CD4-positive, alpha-beta T cell (primary cell): Measurements from ENCODE around the gene TOR1A. TPM values are rescaled to one million over a fixed set of nuclear protein-coding genes. Genes with fewer than 3 reads are reported as not detected.

Source experiments
- ATAC-seq: fragments of 200-7000 bp; cut with Tn5 transposase; one replicate; pipeline ENCODE4 v1.10.0; 2022; ENCODE audit warnings: mild to moderate bottlenecking; ENCODE audit not compliant: poor library complexity
- CTCF ChIA-PET: fragments of 350-600 bp; sonication (Branson Sonifier 250); formaldehyde crosslinking; loops from one replicate; lab custom pipeline; 2021; ENCODE audit warnings: antibody characterized with exemption, inconsistent platforms; lab: Charles Lee
- POLR2A ChIA-PET: fragments of 350-600 bp; sonication (Branson Sonifier 250); formaldehyde crosslinking; loops from one replicate; lab custom pipeline; 2021; ENCODE audit warnings: antibody characterized with exemption, inconsistent platforms; lab: Charles Lee
- DNase-seq, 14 experiments: peaks; one replicate each; pipeline ENCODE4 v3.0.0-alpha.2; 2013 to 2020; ENCODE audit warnings: mixed read lengths in 2 of 14
- H3K27ac ChIP-seq, 2 donors: one replicate each; pipeline versions ENCODE4 v1.5.1 to v1.7.0; 2013; ENCODE audit warnings: low read length in 2 of 2, low read depth in 1 of 2, mild to moderate bottlenecking in 1 of 2
- H3K27me3 ChIP-seq, 2 experiments: 1 replicate in 1 of 2; 2 replicates in 1 of 2; pipeline versions ENCODE4 v1.6.1 to v1.7.0; 2013; ENCODE audit warnings: low read length in 2 of 2, control low read depth in 1 of 2, mild to moderate bottlenecking in 1 of 2, moderate library complexity in 1 of 2; ENCODE audit not compliant: insufficient read depth in 2 of 2, control insufficient read depth in 1 of 2
- H3K36me3 ChIP-seq: one replicate; pipeline ENCODE4 v1.6.1; 2013; ENCODE audit warnings: low read length, control low read depth; ENCODE audit not compliant: insufficient read depth
- H3K4me1 ChIP-seq: one replicate; pipeline ENCODE4 v1.6.1; 2013; ENCODE audit warnings: low read length, control low read depth; ENCODE audit not compliant: insufficient read depth
- H3K4me3 ChIP-seq: one replicate; pipeline ENCODE4 v1.5.1; 2013; ENCODE audit warnings: mild to moderate bottlenecking, low read length, moderate library complexity
- H3K9me3 ChIP-seq, 2 experiments: 1 replicate in 1 of 2; 2 replicates in 1 of 2; pipeline versions ENCODE4 v1.6.1 to v1.7.0; 2013; ENCODE audit warnings: low read length in 2 of 2, mild to moderate bottlenecking in 2 of 2, control low read depth in 1 of 2, moderate library complexity in 1 of 2; ENCODE audit not compliant: control insufficient read depth in 1 of 2, insufficient read depth in 1 of 2
- H3K27ac Mint-ChIP-seq: one replicate; pipeline ENCODE4 v1.8.0; 2020; ENCODE audit warnings: mixed read lengths
- H3K27me3 Mint-ChIP-seq: one replicate; pipeline ENCODE4 v1.8.0; 2021; ENCODE audit warnings: mixed read lengths
- H3K36me3 Mint-ChIP-seq: one replicate; pipeline ENCODE4 v1.8.0; 2021; ENCODE audit warnings: low read depth, mixed read lengths
- H3K4me1 Mint-ChIP-seq: one replicate; pipeline ENCODE4 v1.8.0; 2021; ENCODE audit warnings: low read depth, mixed read lengths
- H3K4me3 Mint-ChIP-seq: one replicate; pipeline ENCODE4 v1.8.0; 2020; ENCODE audit warnings: mild to moderate bottlenecking, mixed read lengths
- H3K9me3 Mint-ChIP-seq: one replicate; pipeline ENCODE4 v1.8.0; 2020; ENCODE audit warnings: mixed read lengths
- CTCF ChIP-seq: fragments of 200-600 bp; IDR thresholded peaks from one replicate; pipeline ENCODE4 v1.8.0; 2022; ENCODE audit warnings: antibody characterized with exemption, mild to moderate bottlenecking
- intact Hi-C, 2 experiments: fragments of 100-400 bp; cut with DNase I in 1 of 2; cut with micrococcal nuclease in 1 of 2; formaldehyde crosslinking; loops; one replicate each; pipeline versions ENCODE4 v1.15.1 to v1.9.0; 2023 to 2025; cut with DNase I, micrococcal nuclease
- total RNA-seq, 174 experiments: library from RNA in 2 of 174; stranded (reverse) in 2 of 174; gene quantifications; one replicate each; pipeline ENCODE4 v1.2.3 and lab custom pipeline; 2021 to 2026

The TOR1A gene
- total RNA-seq, 2 experiments from 2014 or later = 12.6 to 13.9 TPM

GRCh38 chr9:129866394-129867135 lies 42.6 kb upstream of the TOR1A start:
- Mint-ChIP-seq H3K27ac (peak overlapping the region; percentile 86), H3K36me3 (peaks cover 62% of the 10 kb centered on the region), H3K27me3 (no peaks in the 10 kb centered on the region), H3K4me3 (peak overlapping the region; percentile 63), H3K9me3 (no peaks in the 10 kb centered on the region), H3K4me1 (peaks cover 81% of the 10 kb centered on the region)
- ATAC-seq (peak; percentile 38), DNase-seq (peak in 12 of 14 experiments; percentile 34 to 88 (median 48))
- intact Hi-C loops = loop anchor here (2.0 to 5.0 kb wide), 3 partner anchors 26 to 44 kb away; partner anchors contain the start of gene TOR1A (in 1 of the 2)
- H3K9me3 ChIP-seq = no peaks in the 10 kb centered on the region
- H3K36me3 ChIP-seq = peaks cover 44% of the 10 kb centered on the region
- H3K4me3 ChIP-seq = peak overlapping the region; percentile 8
- peaks cover 100% of the 10 kb centered on the region for H3K4me1 ChIP-seq
- peak overlapping the region; percentile 93 to 96 for H3K27ac ChIP-seq
- no peaks in the 10 kb centered on the region for H3K27me3 ChIP-seq
- no peak for TF ChIP-seq CTCF
- POLR2A ChIA-PET = interaction anchor here (1.3 to 3.9 kb wide), 5 partner anchors 12 to 31 kb away, joined by 4 to 20 read pairs (median 10); partner anchors contain the start of genes C9orf78 and USP20
- CTCF ChIA-PET = interaction anchor here (2.2 kb wide), 1 partner anchor 19 kb away, joined by 10 read pairs; no protein-coding TSS in a partner anchor

- H3K4me1 ChIP-seq = peaks cover 100% of the 10 kb centered on the region
- CTCF ChIA-PET = interaction anchor here (2.2 kb wide), 1 partner anchor 20 kb away, joined by 10 read pairs; no protein-coding TSS in a partner anchor
Measured at GRCh38 chr9:129865668-129866320, 41.9 kb upstream of the TOR1A start.

More at GRCh38 chr9:129865668-129866320, 41.9 kb upstream of the TOR1A start:
- Histone ChIP-seq H3K9me3 (no peaks in the 10 kb centered on the region), H3K4me3 (no peak overlapping the region), H3K27me3 (no peaks in the 10 kb centered on the region), H3K27ac (peak overlapping the region; percentile 93 to 96), H3K36me3 (peaks cover 45% of the 10 kb centered on the region)
- POLR2A ChIA-PET = interaction anchor here (1.1 to 3.9 kb wide), 6 partner anchors 11 to 188 kb away, joined by 3 to 20 read pairs (median 8); partner anchors contain the start of genes C9orf78, GPR107 and USP20
- intact Hi-C loops = loop anchor here (2.0 to 5.0 kb wide), 4 partner anchors 19 to 43 kb away; partner anchors contain the start of gene TOR1A (in 1 of the 2)
- Mint-ChIP-seq H3K36me3 (peaks cover 62% of the 10 kb centered on the region), H3K27me3 (no peaks in the 10 kb centered on the region), H3K4me3 (peak overlapping the region; percentile 63), H3K9me3 (no peaks in the 10 kb centered on the region), H3K4me1 (peaks cover 81% of the 10 kb centered on the region), H3K27ac (peak overlapping the region; percentile 86)
- ATAC-seq = no peak
- TF ChIP-seq CTCF = no peak
- DNase-seq = peak in 1 of 14 experiments; percentile 25
